Neural cell (in vitro differentiated cells): ENCODE measurements around the gene TBCEL. TPM values are rescaled to one million over a fixed set of nuclear protein-coding genes. Genes with fewer than 3 reads are reported as not detected.

Experiments used
- H2AFZ ChIP-seq: fragments of 200-600, 300-800 bp; sonication (generic), shearing (Covaris generic); 2 replicates; pipeline ENCODE4 v1.6.0; 2014; ENCODE audit warnings: low read depth, mild to moderate bottlenecking, antibody characterized with exemption, low read length, moderate library complexity
- H3F3A ChIP-seq: fragments of 200-600 bp; shearing (Covaris generic); 2 replicates; pipeline ENCODE4 v1.6.1; 2016; ENCODE audit warnings: mild to moderate bottlenecking, moderate library complexity, mixed read lengths, antibody characterized with exemption, low read length; ENCODE audit not compliant: insufficient read depth, poor library complexity, severe bottlenecking
- H3K27ac ChIP-seq: fragments of 200-600, 300-800 bp; sonication (generic), shearing (Covaris generic); 2 replicates; pipeline ENCODE4 v1.5.1; 2014; ENCODE audit warnings: mild to moderate bottlenecking, low read length, moderate library complexity
- H3K27me3 ChIP-seq: fragments of 300-800, 200-600 bp; sonication (generic), shearing (Covaris generic); 2 replicates; pipeline ENCODE4 v1.6.0; 2014; ENCODE audit warnings: mild to moderate bottlenecking, low read depth, low read length, moderate library complexity; ENCODE audit not compliant: insufficient read depth
- H3K36me3 ChIP-seq: fragments of 300-800, 200-600 bp; sonication (generic), shearing (Covaris generic); 2 replicates; pipeline ENCODE4 v1.5.1; 2014; ENCODE audit warnings: mild to moderate bottlenecking, antibody characterized with exemption, low read length, moderate library complexity; ENCODE audit not compliant: insufficient read depth
- H3K4me2 ChIP-seq: fragments of 300-800, 200-600 bp; sonication (generic), shearing (Covaris generic); 2 replicates; pipeline ENCODE4 v1.6.0; 2014; ENCODE audit warnings: mild to moderate bottlenecking, low read length
- H3K4me3 ChIP-seq: fragments of 300-800, 200-600 bp; sonication (generic), shearing (Covaris generic); 2 replicates; pipeline ENCODE4 v1.5.1; 2014; ENCODE audit warnings: mild to moderate bottlenecking, low read length, moderate library complexity
- H3K79me2 ChIP-seq: fragments of 200-600 bp; shearing (Covaris generic); replicated peaks from 2 replicates; pipeline ENCODE4 v1.6.0; 2014; ENCODE audit warnings: mild to moderate bottlenecking, low read length, moderate library complexity; ENCODE audit not compliant: insufficient read depth
- H3K9ac ChIP-seq: fragments of 300-800, 200-600 bp; sonication (generic), shearing (Covaris generic); 2 replicates; pipeline ENCODE4 v1.6.1; 2016; ENCODE audit warnings: mild to moderate bottlenecking, low read length, mixed read lengths
- H3K9me2 ChIP-seq: fragments of 200-600 bp; shearing (Covaris generic); 2 replicates; pipeline ENCODE4 v1.6.1; 2016; ENCODE audit warnings: mild to moderate bottlenecking, low read length, mixed read lengths; ENCODE audit not compliant: insufficient read depth
- H3K9me3 ChIP-seq: fragments of 200-600, 300-800 bp; sonication (generic), shearing (Covaris generic); 2 replicates; pipeline ENCODE4 v1.6.1; 2016; ENCODE audit warnings: mild to moderate bottlenecking, mixed run types, low read length, moderate library complexity, mixed read lengths
- H4K20me1 ChIP-seq: fragments of 200-600 bp; shearing (Covaris generic); 2 replicates; pipeline ENCODE4 v1.6.1; 2016; ENCODE audit warnings: mild to moderate bottlenecking, mixed run types; ENCODE audit not compliant: insufficient read depth
- EP300 ChIP-seq: fragments of 450-650 bp; conservative IDR thresholded peaks from 2 replicates; pipeline ENCODE4 v1.6.1; 2014; ENCODE audit warnings: antibody characterized with exemption, mild to moderate bottlenecking, moderate library complexity; ENCODE audit not compliant: poor library complexity, severe bottlenecking
- EZH2 ChIP-seq: fragments of 200-600, 300-800 bp; shearing (Covaris generic), sonication (generic); IDR thresholded peaks from 2 replicates; pipeline ENCODE4 v1.6.1; 2014; ENCODE audit warnings: antibody characterized with exemption, low read length, borderline replicate concordance, mild to moderate bottlenecking; ENCODE audit not compliant: insufficient read depth, poor library complexity, severe bottlenecking
- MXI1 ChIP-seq: fragments of 450-650 bp; conservative IDR thresholded peaks from 2 replicates; pipeline ENCODE4 v1.6.1; 2014; ENCODE audit warnings: antibody characterized with exemption, mild to moderate bottlenecking; ENCODE audit not compliant: poor library complexity, severe bottlenecking
- POLR2AphosphoS5 ChIP-seq: IDR thresholded peaks from 2 replicates; pipeline ENCODE4 v1.6.1; 2012
- RAD21 ChIP-seq: fragments of 450-650 bp; conservative IDR thresholded peaks from 2 replicates; pipeline ENCODE4 v1.6.1; 2014; ENCODE audit warnings: antibody characterized with exemption, mild to moderate bottlenecking, moderate library complexity
- SMC3 ChIP-seq: fragments of 450-650 bp; conservative IDR thresholded peaks from 2 replicates; pipeline ENCODE4 v1.6.1; 2014; ENCODE audit warnings: antibody characterized with exemption, mild to moderate bottlenecking, moderate library complexity; ENCODE audit not compliant: poor library complexity
- TAF1 ChIP-seq: IDR thresholded peaks from 2 replicates; pipeline ENCODE4 v1.6.1; 2012; ENCODE audit warnings: low read depth
- polyA plus RNA-seq: library from polyadenylated mRNA; depleted of rRNA; stranded (reverse); fragments of >200 nt; gene quantifications from 2 replicates; pipeline ENCODE4 v1.2.3, GENCODE V29; 2014
- TF ChIP-seq, protein P1 (sequence below): fragments of 450-650 bp; IDR thresholded peaks from 2 replicates; pipeline ENCODE4 v1.5.1; 2014; ENCODE audit warnings: antibody characterized with exemption, mild to moderate bottlenecking, moderate library complexity; ENCODE audit not compliant: poor library complexity, severe bottlenecking
- TF ChIP-seq, protein P2 (sequence below): IDR thresholded peaks from 2 replicates; pipeline ENCODE4 v1.6.1; 2012; ENCODE audit warnings: borderline replicate concordance

Gene TBCEL
- polyA plus RNA-seq, 1 donor from 2014 or later, result 13.5 TPM

DNA sequence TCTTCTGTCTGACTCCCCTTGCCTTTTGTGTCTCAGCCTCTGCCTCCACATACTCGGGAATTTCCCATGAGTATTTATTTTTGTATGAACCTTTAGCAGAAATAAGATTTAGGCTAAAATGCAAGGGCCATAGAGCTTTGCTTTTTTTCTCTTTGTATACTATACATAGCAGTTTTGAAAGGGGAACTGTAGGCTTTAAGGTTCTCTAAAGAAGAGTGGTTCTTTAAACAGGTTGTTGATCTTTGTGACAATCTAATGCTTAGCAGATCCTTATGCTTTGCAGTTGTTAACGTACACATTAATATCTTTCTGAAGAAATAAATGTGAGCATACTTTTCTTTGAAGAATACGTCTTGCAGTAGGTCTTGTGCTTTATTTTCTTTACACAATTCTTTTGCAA lies 35.0 kb downstream of the TBCEL start:
- Histone ChIP-seq H4K20me1 (no peaks in the 10 kb centered on the region), H3K27ac (no peak overlapping the region), H3K9me2 (no peaks in the 10 kb centered on the region), H3F3A (no peaks in the 10 kb centered on the region), H3K27me3 (no peaks in the 10 kb centered on the region), H2AFZ (no peak overlapping the region), H3K9ac (no peak overlapping the region), H3K79me2 (no peaks in the 10 kb centered on the region), H3K9me3 (no peaks in the 10 kb centered on the region), H3K36me3 (peaks cover 19% of the 10 kb centered on the region), H3K4me2 (no peak overlapping the region), H3K4me3 (no peak overlapping the region)
- no peak for TF ChIP-seq EZH2
- TF ChIP-seq RAD21, result no peak
- TF ChIP-seq POLR2AphosphoS5, result no peak
- TF ChIP-seq MXI1, result no peak
- no peak for TF ChIP-seq TAF1
- TF ChIP-seq, protein P1, sequence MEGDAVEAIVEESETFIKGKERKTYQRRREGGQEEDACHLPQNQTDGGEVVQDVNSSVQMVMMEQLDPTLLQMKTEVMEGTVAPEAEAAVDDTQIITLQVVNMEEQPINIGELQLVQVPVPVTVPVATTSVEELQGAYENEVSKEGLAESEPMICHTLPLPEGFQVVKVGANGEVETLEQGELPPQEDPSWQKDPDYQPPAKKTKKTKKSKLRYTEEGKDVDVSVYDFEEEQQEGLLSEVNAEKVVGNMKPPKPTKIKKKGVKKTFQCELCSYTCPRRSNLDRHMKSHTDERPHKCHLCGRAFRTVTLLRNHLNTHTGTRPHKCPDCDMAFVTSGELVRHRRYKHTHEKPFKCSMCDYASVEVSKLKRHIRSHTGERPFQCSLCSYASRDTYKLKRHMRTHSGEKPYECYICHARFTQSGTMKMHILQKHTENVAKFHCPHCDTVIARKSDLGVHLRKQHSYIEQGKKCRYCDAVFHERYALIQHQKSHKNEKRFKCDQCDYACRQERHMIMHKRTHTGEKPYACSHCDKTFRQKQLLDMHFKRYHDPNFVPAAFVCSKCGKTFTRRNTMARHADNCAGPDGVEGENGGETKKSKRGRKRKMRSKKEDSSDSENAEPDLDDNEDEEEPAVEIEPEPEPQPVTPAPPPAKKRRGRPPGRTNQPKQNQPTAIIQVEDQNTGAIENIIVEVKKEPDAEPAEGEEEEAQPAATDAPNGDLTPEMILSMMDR, result no peak
- no peak for TF ChIP-seq SMC3
- TF ChIP-seq, protein P2, sequence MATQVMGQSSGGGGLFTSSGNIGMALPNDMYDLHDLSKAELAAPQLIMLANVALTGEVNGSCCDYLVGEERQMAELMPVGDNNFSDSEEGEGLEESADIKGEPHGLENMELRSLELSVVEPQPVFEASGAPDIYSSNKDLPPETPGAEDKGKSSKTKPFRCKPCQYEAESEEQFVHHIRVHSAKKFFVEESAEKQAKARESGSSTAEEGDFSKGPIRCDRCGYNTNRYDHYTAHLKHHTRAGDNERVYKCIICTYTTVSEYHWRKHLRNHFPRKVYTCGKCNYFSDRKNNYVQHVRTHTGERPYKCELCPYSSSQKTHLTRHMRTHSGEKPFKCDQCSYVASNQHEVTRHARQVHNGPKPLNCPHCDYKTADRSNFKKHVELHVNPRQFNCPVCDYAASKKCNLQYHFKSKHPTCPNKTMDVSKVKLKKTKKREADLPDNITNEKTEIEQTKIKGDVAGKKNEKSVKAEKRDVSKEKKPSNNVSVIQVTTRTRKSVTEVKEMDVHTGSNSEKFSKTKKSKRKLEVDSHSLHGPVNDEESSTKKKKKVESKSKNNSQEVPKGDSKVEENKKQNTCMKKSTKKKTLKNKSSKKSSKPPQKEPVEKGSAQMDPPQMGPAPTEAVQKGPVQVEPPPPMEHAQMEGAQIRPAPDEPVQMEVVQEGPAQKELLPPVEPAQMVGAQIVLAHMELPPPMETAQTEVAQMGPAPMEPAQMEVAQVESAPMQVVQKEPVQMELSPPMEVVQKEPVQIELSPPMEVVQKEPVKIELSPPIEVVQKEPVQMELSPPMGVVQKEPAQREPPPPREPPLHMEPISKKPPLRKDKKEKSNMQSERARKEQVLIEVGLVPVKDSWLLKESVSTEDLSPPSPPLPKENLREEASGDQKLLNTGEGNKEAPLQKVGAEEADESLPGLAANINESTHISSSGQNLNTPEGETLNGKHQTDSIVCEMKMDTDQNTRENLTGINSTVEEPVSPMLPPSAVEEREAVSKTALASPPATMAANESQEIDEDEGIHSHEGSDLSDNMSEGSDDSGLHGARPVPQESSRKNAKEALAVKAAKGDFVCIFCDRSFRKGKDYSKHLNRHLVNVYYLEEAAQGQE, result no peak
- TF ChIP-seq EP300, result no peak

- H3K36me3 ChIP-seq, result peaks cover 19% of the 10 kb centered on the region
- H3K79me2 ChIP-seq, result no peaks in the 10 kb centered on the region
- no peaks in the 10 kb centered on the region for H3K27me3 ChIP-seq
- no peak overlapping the region for H3K4me2 ChIP-seq
- H4K20me1 ChIP-seq, result no peaks in the 10 kb centered on the region
- no peaks in the 10 kb centered on the region for H3K9me2 ChIP-seq
- no peaks in the 10 kb centered on the region for H3F3A ChIP-seq
- no peak overlapping the region for H3K27ac ChIP-seq
- H2AFZ ChIP-seq, result no peak overlapping the region
- no peak overlapping the region for H3K9ac ChIP-seq
- H3K9me3 ChIP-seq, result no peaks in the 10 kb centered on the region
- TF ChIP-seq SMC3 (no peak), EZH2 (no peak), RAD21 (no peak), EP300 (no peak), TAF1 (no peak), MXI1 (no peak), POLR2AphosphoS5 (no peak)
- TF ChIP-seq, protein P1, result no peak
- TF ChIP-seq, protein P2, result no peak
- H3K4me3 ChIP-seq, result no peak overlapping the region
These were observed 35.7 kb downstream of the TBCEL start for GRCh38 chr11:121059605-121060004.
